Stomach (tissue), 9 donors: ENCODE data around the gene MYO18A. TPM values are rescaled to one million over a fixed set of nuclear protein-coding genes. Genes with fewer than 3 reads are reported as not detected.

Experiments used
- DNase-seq, 2 donors: peaks; one replicate each; pipeline versions ENCODE4 v3.0.0 to v3.0.0-alpha.2; 2013 to 2019
- H3K27ac ChIP-seq, 5 donors: fragments of 200-600 bp in 4 of 5; sonication (generic) in 4 of 5; one replicate each; pipeline ENCODE4 v1.5.1; 2013 to 2019; ENCODE audit warnings: mild to moderate bottlenecking in 1 of 5, moderate library complexity in 1 of 5
- H3K27me3 ChIP-seq, 3 donors: fragments of 200-600 bp; sonication (generic); one replicate each; pipeline ENCODE4 v1.5.1; 2017 to 2019; ENCODE audit warnings: mixed run types in 1 of 3
- H3K36me3 ChIP-seq, 4 donors: fragments of 200-600 bp; sonication (generic); 1 replicate in 3 of 4; 2 replicates in 1 of 4; pipeline ENCODE4 v1.5.1; 2016 to 2019
- H3K4me1 ChIP-seq, 4 donors: fragments of 200-600 bp; sonication (generic); one replicate each; pipeline ENCODE4 v1.5.1; 2016 to 2019
- H3K4me3 ChIP-seq, 4 donors: fragments of 200-600 bp; sonication (generic) in 3 of 4; one replicate each; pipeline ENCODE4 v1.5.1; 2016 to 2019; ENCODE audit warnings: mild to moderate bottlenecking in 1 of 4
- H3K9me3 ChIP-seq, 4 donors: fragments of 200-600 bp; sonication (generic); one replicate each; pipeline ENCODE4 v1.5.1; 2016 to 2019
- EP300 ChIP-seq: sonication (generic); formaldehyde crosslinking; IDR thresholded peaks from one replicate; pipeline ENCODE4 v1.6.1; 2017; ENCODE audit warnings: antibody characterized with exemption
- POLR2A ChIP-seq, 4 donors: fragments of 450-650 bp; IDR thresholded peaks; one replicate each; pipeline ENCODE4 v1.6.1; 2016; ENCODE audit warnings: antibody characterized with exemption in 4 of 4, control low read depth in 2 of 4, mild to moderate bottlenecking in 1 of 4, moderate library complexity in 1 of 4
- POLR2AphosphoS5 ChIP-seq, 3 donors: sonication (generic); formaldehyde crosslinking; IDR thresholded peaks; one replicate each; pipeline ENCODE4 v1.6.1; 2016; ENCODE audit warnings: antibody characterized with exemption in 3 of 3
- WGBS, 5 donors: extraction: QIAGEN DNeasy Blood & Tissue Kit in 3 of 5; methylation state at CpG; one replicate each; pipeline versions ENCODE4 v1.1.5 to v1.1.7; 2013 to 2018; 5-methylcytosine and 5-hydroxymethylcytosine counted together
- intact Hi-C: fragments of 100-400 bp; cut with DNase I; formaldehyde crosslinking; loops from one replicate; pipeline ENCODE4 v1.15.1; 2023; ENCODE audit warnings: low total_unique reads
- polyA plus RNA-seq, 3 donors: library from polyadenylated mRNA; stranded (reverse); fragments of 200-250 nt; gene quantifications; one replicate each; pipeline ENCODE4 v1.2.3, GENCODE V29; 2013
- total RNA-seq, 5 donors: library from RNA; depleted of rRNA; stranded (reverse); fragments of >200 nt; gene quantifications; one replicate each; pipeline versions ENCODE4 v1.1.0 to v1.2.3, GENCODE V29; 2014 to 2016
- TF ChIP-seq, protein P1 (sequence below), 7 experiments: fragments of 450-650 bp in 4 of 7; fragments of 200-600 bp in 3 of 7; sonication (generic) in 3 of 7; IDR thresholded peaks; one replicate each; pipeline ENCODE4 v1.5.1; 2016 to 2019; ENCODE audit warnings: antibody characterized with exemption in 7 of 7, control low read depth in 2 of 7, mild to moderate bottlenecking in 1 of 7
- donor health status: healthy with polysubstance abuse.
- donor health status: Bipolar disorder and iron deficiency.
- donor health status: healthy.

The MYO18A gene
- total and polyA plus RNA-seq, 8 donors = 16.5 to 305 (median 55.5) TPM

DNA sequence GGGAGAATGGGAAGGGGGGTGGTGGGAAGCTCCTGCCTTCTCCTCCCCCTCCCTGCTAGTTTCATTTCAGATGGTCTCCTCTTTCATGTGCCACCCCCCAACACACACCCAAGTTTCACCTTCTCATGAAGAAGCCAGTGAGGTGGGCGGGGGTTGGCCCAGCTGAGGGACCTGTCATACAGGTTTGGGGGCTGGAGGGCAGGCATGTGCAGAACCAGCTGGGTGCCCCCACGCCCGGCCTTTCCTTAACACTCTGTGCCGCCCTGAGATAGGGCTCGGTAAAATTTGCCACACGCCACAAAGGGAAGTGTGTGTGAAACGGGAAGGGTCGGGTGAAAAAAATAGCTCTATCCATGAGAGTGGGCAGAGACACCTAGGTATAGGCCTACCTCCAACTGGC, 79.9 kb downstream of the MYO18A start:
- Histone ChIP-seq H3K27ac (no peak overlapping the region), H3K36me3 (peaks cover 71 to 100% (median 99%) of the 10 kb centered on the region in 4 donors), H3K27me3 (no peaks in the 10 kb centered on the region), H3K4me1 (no peaks in the 10 kb centered on the region), H3K9me3 (no peaks in the 10 kb centered on the region), H3K4me3 (no peak overlapping the region)
- DNase-seq = no peak
- 62 to 84% (median 65%) methylated on average over 8 of the region's 8 CpGs for WGBS, 5 donors
- no peak for TF ChIP-seq POLR2AphosphoS5 (IDR thresholded peaks at IDR 0.05)
- TF ChIP-seq, protein P1, sequence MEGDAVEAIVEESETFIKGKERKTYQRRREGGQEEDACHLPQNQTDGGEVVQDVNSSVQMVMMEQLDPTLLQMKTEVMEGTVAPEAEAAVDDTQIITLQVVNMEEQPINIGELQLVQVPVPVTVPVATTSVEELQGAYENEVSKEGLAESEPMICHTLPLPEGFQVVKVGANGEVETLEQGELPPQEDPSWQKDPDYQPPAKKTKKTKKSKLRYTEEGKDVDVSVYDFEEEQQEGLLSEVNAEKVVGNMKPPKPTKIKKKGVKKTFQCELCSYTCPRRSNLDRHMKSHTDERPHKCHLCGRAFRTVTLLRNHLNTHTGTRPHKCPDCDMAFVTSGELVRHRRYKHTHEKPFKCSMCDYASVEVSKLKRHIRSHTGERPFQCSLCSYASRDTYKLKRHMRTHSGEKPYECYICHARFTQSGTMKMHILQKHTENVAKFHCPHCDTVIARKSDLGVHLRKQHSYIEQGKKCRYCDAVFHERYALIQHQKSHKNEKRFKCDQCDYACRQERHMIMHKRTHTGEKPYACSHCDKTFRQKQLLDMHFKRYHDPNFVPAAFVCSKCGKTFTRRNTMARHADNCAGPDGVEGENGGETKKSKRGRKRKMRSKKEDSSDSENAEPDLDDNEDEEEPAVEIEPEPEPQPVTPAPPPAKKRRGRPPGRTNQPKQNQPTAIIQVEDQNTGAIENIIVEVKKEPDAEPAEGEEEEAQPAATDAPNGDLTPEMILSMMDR (IDR thresholded peaks at IDR 0.05) = no peak
- TF ChIP-seq EP300 = no peak
- no peak for TF ChIP-seq POLR2A (IDR thresholded peaks at IDR 0.05)
- intact Hi-C loops = no loop called here

- Histone ChIP-seq H3K4me3 (no peak overlapping the region), H3K36me3 (peaks cover 79 to 100% (median 99%) of the 10 kb centered on the region in 4 donors), H3K27ac (no peak overlapping the region), H3K27me3 (no peaks in the 10 kb centered on the region), H3K9me3 (no peaks in the 10 kb centered on the region), H3K4me1 (no peaks in the 10 kb centered on the region)
- intact Hi-C loops = no loop called here
- WGBS, 5 donors = 82 to 90% (median 89%) methylated on average over 4 to 5 of the region's 5 CpGs
- DNase-seq = no peak
- no peak for TF ChIP-seq EP300
- TF ChIP-seq, protein P1 (IDR thresholded peaks at IDR 0.05) = no peak
- TF ChIP-seq POLR2A (IDR thresholded peaks at IDR 0.05) = no peak
- no peak for TF ChIP-seq POLR2AphosphoS5 (IDR thresholded peaks at IDR 0.05)
Measured at GRCh38 chr17:29099527-29099926, 80.7 kb downstream of the MYO18A start.

GRCh38 chr17:29096094-29096493, 84.1 kb downstream of the MYO18A start:
- 48 to 85% (median 71%) methylated on average over 5 to 6 of the region's 6 CpGs for WGBS, 5 donors

GRCh38 chr17:29095439-29095838, 84.8 kb downstream of the MYO18A start:
- peaks cover 94 to 100% (median 100%) of the 10 kb centered on the region in 4 donors for H3K36me3 ChIP-seq
- no peaks in the 10 kb centered on the region for H3K4me1 ChIP-seq
- H3K9me3 ChIP-seq = no peaks in the 10 kb centered on the region
- DNase-seq = no peak
- 90 to 95% (median 93%) methylated on average over 6 of the region's 6 CpGs for WGBS, 5 donors
- H3K27me3 ChIP-seq = no peaks in the 10 kb centered on the region
- intact Hi-C loops = no loop called here
- no peak overlapping the region for H3K27ac ChIP-seq
- TF ChIP-seq EP300 = no peak
- no peak for TF ChIP-seq POLR2AphosphoS5 (IDR thresholded peaks at IDR 0.05)
- TF ChIP-seq POLR2A (IDR thresholded peaks at IDR 0.05) = no peak
- TF ChIP-seq, protein P1 (IDR thresholded peaks at IDR 0.05) = no peak
- no peak overlapping the region for H3K4me3 ChIP-seq

More at GRCh38 chr17:29096094-29096493, 84.1 kb downstream of the MYO18A start:
- Histone ChIP-seq H3K27ac (no peak overlapping the region), H3K4me1 (no peaks in the 10 kb centered on the region), H3K36me3 (peaks cover 90 to 100% (median 99%) of the 10 kb centered on the region in 4 donors), H3K9me3 (no peaks in the 10 kb centered on the region), H3K4me3 (no peak overlapping the region), H3K27me3 (no peaks in the 10 kb centered on the region)
- DNase-seq = no peak
- TF ChIP-seq POLR2AphosphoS5 (IDR thresholded peaks at IDR 0.05) = no peak
- TF ChIP-seq, protein P1 (IDR thresholded peaks at IDR 0.05) = no peak
- TF ChIP-seq EP300 = no peak
- TF ChIP-seq POLR2A (IDR thresholded peaks at IDR 0.05) = no peak
- intact Hi-C loops = no loop called here
